SHP77 treated with DMSO at 0.1 percent for 48 hours (cell line): ENCODE results near the gene ZNF763.
"Not testable (repeated sequence)": the region's sequence is repeated elsewhere in the genome, so short reads cannot be mapped to it uniquely, and the experiment has no call there.

ENCODE experiments used
- DNase-seq: peaks from one replicate; lab custom pipeline; 2025; lab: John Stamatoyannopoulos, UW

Gene ZNF763

DNA sequence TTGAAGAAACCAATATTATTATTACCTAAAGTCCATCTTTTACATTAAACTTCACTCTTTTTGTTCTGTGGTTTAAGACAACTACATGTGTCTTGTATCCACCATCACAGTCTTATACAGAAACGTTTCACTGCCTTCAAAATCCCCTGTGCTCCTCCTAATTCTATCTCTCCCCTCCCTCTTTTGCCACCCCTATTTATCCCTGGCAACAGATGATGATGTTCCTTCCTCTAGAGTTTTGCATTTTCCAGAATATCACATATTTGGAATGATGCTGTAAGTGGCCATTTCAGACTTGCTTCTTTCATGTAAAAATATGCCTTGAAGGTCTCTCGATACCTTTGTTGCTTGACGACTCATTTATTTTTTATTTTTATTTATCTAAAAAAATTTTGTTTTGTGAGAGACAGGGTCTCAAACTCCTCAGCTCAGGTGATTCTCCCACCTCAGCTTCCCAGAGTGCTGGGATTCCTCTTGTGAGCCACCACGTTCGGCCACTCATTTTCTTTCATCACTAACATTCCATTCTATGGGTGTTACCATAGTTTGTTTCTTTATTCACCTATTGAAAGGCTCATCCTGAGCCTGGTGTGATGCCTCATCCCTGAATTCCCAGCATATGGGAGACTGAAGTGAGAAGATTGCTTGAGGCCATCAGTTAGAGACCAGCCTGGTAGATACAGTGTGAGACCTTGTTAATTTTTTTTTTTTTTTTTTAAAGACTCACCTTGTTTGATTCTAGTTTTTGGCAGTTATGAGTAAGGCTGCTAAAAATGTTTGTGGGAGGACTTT, 8.4 kb downstream of the ZNF763 start:
- DNase-seq: no peak

DNA sequence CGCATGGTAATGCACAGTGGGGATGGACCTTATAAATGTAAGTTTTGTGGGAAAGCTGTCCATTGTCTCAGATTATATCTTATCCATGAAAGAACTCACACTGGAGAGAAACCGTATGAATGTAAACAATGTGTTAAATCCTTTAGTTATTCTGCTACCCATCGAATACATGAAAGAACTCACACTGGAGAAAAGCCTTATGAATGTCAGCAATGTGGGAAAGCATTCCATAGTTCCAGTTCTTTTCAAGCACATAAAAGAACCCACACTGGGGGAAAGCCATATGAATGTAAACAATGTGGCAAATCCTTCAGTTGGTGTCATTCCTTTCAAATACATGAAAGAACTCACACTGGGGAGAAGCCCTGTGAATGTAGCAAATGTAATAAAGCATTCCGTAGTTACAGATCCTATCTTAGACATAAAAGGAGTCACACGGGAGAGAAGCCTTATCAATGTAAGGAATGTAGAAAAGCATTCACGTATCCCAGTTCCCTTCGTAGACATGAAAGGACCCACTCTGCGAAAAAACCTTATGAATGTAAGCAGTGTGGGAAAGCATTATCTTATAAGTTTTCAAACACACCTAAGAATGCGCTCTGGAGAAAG, 13.8 kb downstream of the ZNF763 start:
- DNase-seq: no peak

DNA sequence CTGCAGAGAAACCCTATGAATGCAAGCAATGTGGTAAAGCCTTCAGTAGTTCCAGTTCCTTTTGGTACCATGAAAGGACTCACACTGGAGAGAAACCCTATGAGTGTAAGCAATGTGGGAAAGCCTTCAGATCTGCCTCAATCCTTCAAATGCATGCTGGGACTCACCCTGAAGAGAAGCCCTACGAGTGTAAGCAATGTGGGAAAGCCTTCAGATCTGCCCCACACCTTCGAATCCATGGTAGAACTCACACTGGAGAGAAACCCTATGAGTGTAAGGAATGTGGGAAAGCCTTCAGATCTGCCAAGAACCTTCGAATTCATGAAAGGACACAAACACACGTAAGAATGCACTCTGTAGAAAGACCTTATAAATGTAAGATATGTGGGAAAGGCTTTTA, 14.7 kb downstream of the ZNF763 start:
- no peak for DNase-seq

DNA sequence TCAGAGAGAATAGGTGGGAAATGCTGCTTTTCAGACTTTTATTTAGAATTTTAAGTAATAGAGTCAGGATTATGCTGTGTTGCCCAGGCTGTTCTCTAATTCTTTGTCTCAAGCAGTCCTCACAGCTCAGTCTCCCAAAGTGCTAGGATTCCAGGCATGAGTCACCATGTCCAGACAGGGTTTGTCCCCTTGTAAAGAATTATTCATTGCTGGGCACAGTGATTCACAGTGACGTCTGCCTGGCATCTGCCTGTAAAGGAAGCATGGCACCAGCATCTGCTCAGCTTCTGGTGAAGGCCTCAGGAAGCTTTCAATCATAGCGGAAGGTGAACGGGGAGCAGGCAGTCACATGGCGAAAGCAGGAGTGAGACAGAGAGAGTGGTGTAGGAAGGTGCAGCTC, 17.7 kb downstream of the ZNF763 start:
- DNase-seq: no peak

DNA sequence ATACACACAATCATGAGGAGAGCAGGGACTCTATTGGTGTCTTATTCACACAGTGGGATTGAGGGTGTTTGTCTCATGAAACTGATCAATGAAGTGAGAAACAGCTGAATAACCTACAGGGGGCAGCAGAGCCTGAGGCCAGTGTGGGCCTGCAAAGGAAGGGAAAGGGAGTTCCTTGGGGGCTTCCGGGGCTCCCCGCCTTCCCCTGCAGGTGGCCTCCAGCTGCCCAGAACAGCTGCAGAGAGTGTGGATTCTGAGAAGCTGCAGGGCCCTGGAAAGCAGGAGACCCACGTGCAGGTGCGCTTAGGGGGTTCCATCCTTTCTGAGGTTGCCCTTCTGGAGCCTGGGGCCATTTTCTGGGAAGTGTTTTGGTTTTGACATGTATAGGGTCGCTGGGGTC, 20.1 kb downstream of the ZNF763 start:
- peak; percentile 7 for DNase-seq

DNA sequence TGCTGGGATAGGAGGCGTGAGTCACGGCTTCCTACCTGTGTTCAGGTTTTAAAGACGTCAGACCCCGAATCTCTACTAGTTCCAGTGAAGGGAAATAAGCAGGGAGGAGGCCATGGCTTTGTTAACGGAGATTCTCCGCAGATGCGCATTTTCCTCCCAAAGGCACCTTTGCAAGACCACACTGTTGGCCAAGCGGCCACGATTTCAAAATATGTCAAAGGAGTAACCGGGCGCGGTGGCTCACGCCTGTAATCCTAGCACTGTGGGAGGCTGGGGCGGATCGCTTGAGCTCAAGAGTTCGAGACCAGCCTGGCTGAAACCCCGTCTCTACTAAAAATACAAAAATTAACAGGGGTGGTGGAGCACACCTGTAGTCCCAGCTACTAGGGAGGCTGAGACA, 21.9 kb downstream of the ZNF763 start:
- DNase-seq: no peak

DNA sequence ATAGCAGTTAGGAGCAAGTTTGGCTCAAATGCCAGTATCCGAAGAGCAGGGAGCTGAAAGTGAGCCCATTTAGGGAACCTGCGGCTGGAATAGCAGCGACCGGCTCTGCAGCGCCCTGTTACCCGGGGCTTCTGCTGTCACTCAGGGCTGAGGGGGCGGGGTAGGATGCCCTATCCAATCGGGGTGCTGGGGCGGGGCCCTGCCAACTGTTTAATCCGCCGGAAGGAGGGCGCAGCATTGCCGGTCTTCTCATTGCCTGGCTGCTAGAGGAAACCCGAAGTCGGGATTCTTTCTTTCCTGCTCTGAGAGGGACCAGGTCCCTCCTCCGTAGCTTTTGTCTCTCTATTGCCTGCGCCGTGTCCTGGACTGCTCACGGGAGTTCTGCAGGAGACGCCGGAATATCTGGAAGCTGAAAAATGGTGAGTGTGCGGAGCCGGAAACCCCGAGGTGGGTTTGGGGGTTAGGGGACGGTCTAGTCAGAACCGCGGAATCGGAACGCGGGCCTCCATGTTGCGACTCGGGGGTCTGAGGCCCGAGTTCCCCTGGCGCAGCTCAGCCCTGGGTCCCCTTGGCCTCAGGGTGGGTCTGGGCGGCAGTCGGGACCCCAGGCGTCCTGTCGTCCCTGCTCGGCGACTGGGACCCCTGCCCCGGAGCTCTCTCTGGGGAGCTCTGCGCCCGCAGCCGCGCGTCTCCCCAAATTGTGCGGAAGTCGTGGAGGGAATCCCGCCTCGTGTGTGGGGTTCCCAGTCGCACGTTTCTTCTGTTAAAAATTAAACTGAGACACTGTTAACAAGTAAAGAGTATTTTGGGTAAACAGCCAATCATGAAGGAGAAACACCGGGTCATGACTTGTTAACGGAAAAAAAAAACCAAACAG, 22.8 kb downstream of the ZNF763 start:
- DNase-seq: peak; percentile 77

DNA sequence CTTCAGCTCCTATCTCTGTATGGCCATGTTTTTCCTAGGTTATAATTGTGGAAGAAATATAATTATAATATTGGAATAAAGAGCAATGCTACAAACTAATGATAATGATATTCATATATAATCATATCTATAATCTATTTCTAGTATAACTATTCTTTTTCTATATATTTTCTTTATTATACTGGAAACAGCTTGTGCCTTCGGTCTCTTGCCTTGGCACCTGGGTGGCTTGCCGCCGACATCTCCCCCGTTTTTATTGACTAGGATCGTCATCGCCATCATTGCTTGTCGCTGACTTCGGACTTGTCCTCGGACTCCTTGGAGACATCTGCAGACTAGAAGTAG, 24.2 kb downstream of the ZNF763 start:
- DNase-seq: no peak

DNA sequence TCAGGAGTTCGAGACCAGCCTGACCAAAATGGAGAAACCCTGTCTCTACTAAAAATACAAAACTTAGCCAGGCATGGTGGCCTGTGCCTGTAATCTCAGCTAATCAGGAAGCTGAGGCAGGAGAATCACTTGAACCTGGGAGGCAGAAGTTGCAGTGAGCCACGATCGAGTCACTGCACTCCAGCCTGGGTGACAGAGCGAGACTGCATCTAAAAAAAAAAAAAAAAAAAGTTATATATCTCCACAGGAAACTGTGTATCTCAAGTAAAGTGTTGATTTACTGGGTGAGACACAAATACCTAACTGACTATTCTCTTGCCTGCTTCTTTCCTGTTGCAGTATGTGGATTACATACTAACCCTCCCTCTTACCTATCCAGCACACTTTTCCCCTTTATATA, 27.1 kb downstream of the ZNF763 start:
- DNase-seq: not testable (repeated sequence)

DNA sequence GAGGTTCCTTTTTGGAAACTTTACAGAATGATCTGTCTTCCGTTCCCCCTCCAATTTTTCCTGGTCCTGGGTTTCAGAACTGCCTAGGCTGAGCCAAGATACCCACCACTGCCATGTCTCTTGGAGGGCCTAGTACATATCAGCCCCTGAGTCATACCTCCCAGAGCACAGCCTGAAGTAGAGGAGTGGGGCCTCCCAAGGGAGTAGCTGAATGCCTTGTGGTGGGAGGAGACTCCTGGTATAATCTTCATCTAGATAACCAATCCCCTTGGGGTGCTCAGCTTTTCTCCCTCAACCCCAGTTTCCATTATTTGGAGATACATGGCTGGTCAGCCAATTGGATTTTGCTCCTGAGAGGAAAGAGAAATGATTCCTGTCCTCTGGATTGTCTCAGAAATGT, 30.3 kb downstream of the ZNF763 start:
- no peak for DNase-seq

DNA sequence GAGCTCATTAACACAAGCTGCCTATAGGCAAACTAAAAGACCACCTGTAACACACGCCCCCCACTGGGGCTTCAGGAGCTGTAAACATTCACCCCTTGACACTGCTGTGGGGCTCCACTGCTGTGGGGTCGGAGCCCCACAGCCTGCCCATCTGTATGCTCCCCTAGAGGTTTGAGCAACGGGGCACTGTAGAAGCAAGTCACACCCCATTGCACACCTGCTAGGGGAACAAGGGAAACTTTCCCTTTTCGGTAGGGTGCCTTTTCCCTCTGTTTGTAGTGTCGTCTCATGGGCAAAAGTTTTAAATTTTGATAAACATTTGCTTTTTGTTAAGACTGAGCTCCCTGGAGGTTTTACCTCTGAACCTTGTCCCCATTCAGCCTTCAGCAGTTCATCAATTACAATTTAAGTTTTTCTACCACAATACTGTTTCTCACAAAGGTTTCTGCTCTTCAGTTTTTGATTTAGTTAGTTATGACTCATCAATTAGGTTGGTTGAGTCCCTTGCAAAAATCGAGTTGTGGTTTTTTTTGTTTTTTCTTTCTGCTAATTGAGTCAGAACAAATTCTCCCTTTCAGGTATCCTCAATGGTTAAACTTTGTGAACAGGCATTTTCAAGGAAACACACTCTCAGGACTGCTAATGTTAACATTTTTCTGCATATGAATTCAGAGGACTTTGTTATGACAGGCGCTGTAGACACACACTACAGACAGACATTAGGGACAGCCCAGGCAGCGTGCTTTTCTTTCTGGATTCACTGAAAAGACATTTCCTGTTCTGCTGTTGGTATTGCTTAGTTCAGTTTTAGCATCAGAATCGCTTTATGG, 35.5 kb downstream of the ZNF763 start:
- DNase-seq: no peak

DNA sequence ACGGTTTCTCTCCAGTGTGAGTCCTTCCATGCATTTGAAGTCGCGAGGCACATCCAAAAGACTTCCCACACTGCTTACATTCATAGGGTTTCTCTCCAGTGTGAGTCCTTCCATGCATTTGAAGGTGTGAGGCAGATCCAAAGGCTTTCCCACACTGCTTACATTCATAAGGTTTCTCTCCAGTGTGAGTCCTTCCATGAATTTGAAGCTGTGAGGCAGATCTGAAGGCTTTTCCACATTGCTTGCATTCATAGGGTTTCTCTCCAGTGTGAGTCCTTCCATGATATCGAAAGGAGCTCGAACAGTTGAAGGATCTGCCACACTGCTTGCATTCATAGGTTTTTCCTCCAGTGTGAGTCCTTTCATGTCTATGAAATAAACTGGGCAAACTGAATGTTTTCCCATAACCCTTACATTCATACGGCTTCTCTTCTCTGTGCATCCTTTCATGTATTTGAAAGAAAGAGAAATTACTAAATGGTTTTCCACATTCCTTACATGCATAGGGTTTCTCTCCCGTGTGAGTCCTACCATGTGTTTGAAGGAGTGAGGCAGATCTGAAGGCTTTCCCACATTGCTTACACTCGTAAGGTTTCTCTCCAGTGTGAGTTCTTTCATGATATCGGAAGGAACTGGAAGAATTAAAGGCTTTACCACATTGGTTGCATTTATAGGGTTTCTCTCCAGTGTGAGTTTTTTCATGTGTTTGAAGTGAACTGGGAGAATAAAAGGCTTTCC, 50.3 kb downstream of the ZNF763 start:
- no peak for DNase-seq

DNA sequence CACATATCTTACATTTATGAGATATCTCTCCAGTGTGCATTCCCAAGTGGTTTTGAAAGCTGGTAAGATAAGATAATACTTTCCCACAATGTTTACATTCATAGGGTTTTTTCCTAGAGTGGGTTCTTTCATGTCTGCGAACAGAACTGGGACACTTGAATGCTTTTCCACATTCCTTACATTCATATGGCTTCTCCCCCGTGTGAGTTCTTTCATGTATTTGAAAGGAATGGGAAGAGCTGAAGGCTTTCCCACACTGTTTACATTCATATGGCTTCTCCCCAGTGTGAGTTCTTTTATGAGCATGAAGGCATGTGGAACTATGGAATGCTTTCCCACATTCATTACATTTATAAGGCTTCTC, 50.9 kb downstream of the ZNF763 start:
- no peak for DNase-seq
